22Rv1 (cell line): Measurements from ENCODE around the gene ENHO.

ENCODE experiments used
- ZFX ChIP-seq: fragments of 450-650 bp; IDR thresholded peaks from 2 replicates; pipeline ENCODE4 v1.6.1; 2017; ENCODE audit warnings: antibody characterized with exemption, borderline replicate concordance
- TF ChIP-seq, protein P1 (sequence below): fragments of 450-650 bp; IDR thresholded peaks from 2 replicates; pipeline ENCODE4 v1.5.1; 2017; ENCODE audit warnings: mild to moderate bottlenecking

- TF ChIP-seq, protein P1, sequence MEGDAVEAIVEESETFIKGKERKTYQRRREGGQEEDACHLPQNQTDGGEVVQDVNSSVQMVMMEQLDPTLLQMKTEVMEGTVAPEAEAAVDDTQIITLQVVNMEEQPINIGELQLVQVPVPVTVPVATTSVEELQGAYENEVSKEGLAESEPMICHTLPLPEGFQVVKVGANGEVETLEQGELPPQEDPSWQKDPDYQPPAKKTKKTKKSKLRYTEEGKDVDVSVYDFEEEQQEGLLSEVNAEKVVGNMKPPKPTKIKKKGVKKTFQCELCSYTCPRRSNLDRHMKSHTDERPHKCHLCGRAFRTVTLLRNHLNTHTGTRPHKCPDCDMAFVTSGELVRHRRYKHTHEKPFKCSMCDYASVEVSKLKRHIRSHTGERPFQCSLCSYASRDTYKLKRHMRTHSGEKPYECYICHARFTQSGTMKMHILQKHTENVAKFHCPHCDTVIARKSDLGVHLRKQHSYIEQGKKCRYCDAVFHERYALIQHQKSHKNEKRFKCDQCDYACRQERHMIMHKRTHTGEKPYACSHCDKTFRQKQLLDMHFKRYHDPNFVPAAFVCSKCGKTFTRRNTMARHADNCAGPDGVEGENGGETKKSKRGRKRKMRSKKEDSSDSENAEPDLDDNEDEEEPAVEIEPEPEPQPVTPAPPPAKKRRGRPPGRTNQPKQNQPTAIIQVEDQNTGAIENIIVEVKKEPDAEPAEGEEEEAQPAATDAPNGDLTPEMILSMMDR = peak; percentile 6; the same call in 1 of the 2 replicates
- TF ChIP-seq ZFX = no peak
Measured at GRCh38 chr9:34522971-34523797, at the start of gene ENHO.
